ENCODE results near the gene DIO3. TPM values are rescaled to one million over a fixed set of nuclear protein-coding genes. Genes with fewer than 3 reads are reported as not detected.
A peak's percentile ranks its signal among the peaks of the same experiment; 100 is the strongest.

DIO3 gene
- total RNA-seq, 1 experiment from 2014 or later, result 4.4 TPM

- no peak overlapping the region for H3K27ac ChIP-seq (ENCODE audit: low read length)
- TF ChIP-seq SIN3A (IDR thresholded peaks at IDR 0.05; ENCODE audit: borderline replicate concordance, insufficient read depth, low read depth, low read length) (no peak), POLR2AphosphoS5 (IDR thresholded peaks at IDR 0.05; ENCODE audit: low read depth, low read length) (no peak), CTCF (IDR thresholded peaks at IDR 0.05) (no peak), TCF7L2 (IDR thresholded peaks at IDR 0.05; ENCODE audit: low read depth, low read length) (no peak), REST (IDR thresholded peaks at IDR 0.05; ENCODE audit: insufficient read depth in 1 of 2, low read depth in 2 of 2, low read length in 1 of 2) (no peak)
- no peaks in the 10 kb centered on the region for H3K27me3 ChIP-seq (ENCODE audit: control insufficient read depth, insufficient read depth, low read length)
- ChIA-PET POLR2A (no interaction called here), CTCF (no interaction called here)
- H3K9me3 ChIP-seq (ENCODE audit: control insufficient read depth, insufficient read depth, low read depth, low read length), result no peaks in the 10 kb centered on the region
- DNase-seq (ENCODE audit: low read depth, low spot score), result no peak
- H3K4me3 ChIP-seq (ENCODE audit: low read depth in 2 of 2, low read length in 2 of 2), result no peak overlapping the region; a peak in 1 of 4 replicates
- ATAC-seq, result no peak
- no peaks in the 10 kb centered on the region for H3K4me1 ChIP-seq (ENCODE audit: control insufficient read depth, insufficient read depth, low read length)
- H3K36me3 ChIP-seq (ENCODE audit: control insufficient read depth, insufficient read depth, low read length), result no peaks in the 10 kb centered on the region
- intact Hi-C loops (cut with micrococcal nuclease; ENCODE audit: unreplicated experiment) (no loop called here), in situ Hi-C loops (cut with HindIII; ENCODE audit: low pct_unique_long_range_greater_than_20kb, low sequenced_read_pairs) (no loop called here)
- no TSS peak for BruUV-seq (replicated peaks)
Observed at GRCh38 chr14:101562659-101563351, 1.5 kb downstream of the DIO3 start.

DNA sequence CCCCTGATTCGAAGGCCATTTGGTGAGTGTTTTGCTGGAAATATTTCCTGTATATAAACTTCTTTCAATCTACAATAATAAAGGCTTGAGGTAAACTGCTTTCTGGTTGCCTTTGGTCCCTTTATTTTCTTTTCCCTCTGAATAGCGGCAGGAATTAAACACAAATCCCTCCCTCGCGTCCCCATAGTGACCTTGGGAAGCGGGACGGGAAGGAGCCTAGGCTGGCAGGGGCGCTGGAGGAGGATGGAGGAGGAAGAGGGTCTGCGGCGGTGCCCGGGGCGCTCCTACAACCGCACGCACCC, 2.0 kb downstream of the DIO3 start:
- Histone ChIP-seq H3K9me3 (ENCODE audit: control insufficient read depth, insufficient read depth, low read depth, low read length) (no peaks in the 10 kb centered on the region), H3K4me3 (ENCODE audit: low read depth in 2 of 2, low read length in 2 of 2) (peak overlapping the region in 1 of 2 experiments; percentile 31; a peak in 2 of 4 replicates), H3K27me3 (ENCODE audit: control insufficient read depth, insufficient read depth, low read length) (no peaks in the 10 kb centered on the region), H3K4me1 (ENCODE audit: control insufficient read depth, insufficient read depth, low read length) (no peaks in the 10 kb centered on the region), H3K36me3 (ENCODE audit: control insufficient read depth, insufficient read depth, low read length) (no peaks in the 10 kb centered on the region), H3K27ac (ENCODE audit: low read length) (no peak overlapping the region)
- ChIA-PET CTCF (no interaction called here), POLR2A (no interaction called here)
- no peak for ATAC-seq
- intact Hi-C loops (cut with micrococcal nuclease; ENCODE audit: unreplicated experiment) (no loop called here), in situ Hi-C loops (cut with HindIII; ENCODE audit: low pct_unique_long_range_greater_than_20kb, low sequenced_read_pairs) (no loop called here)
- DNase-seq (ENCODE audit: low read depth, low spot score), result no peak
- no TSS peak for BruUV-seq (replicated peaks)
- TF ChIP-seq TCF7L2 (IDR thresholded peaks at IDR 0.05; ENCODE audit: low read depth, low read length) (no peak), SIN3A (IDR thresholded peaks at IDR 0.05; ENCODE audit: borderline replicate concordance, insufficient read depth, low read depth, low read length) (no peak), CTCF (IDR thresholded peaks at IDR 0.05) (no peak), REST (IDR thresholded peaks at IDR 0.05; ENCODE audit: insufficient read depth in 1 of 2, low read depth in 2 of 2, low read length in 1 of 2) (no peak), POLR2AphosphoS5 (IDR thresholded peaks at IDR 0.05; ENCODE audit: low read depth, low read length) (no peak)
